ENCODE data around the gene SH3BP4.

DNA sequence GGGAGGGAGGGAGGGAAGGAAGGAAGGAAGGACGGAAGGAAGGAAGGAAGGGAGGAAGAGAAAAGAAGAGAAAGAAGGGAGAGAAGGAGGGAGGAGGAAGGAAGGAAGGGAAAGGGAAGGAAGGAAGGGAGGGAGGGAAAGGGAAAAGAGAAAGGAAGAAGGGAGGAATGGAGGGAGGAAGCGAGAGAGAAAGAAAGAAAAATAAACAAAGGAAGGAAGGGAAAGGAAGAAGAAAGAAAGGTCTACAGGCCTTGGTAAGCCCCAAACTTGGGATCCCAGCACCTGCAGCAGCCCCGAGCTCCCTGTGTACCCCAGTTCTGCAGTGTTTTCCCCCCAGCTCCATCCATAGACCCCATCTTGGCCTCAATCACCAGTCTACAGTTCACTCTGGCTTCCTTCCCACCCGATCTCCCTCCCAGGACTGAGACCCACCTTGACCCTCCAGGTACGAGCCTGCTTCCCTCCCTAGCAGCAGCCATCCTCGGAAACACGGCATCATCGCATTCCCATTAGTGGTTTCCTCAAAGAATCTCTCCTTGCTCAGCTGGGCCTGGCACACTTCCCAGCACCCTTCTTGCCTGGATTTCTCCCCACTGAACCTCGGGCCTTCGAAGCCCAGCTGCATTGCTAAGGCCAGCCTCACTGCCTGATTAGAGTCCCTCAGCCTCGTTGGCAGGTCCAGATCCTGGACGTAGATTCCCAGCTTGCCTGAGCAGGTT is 46.1 kb upstream of the SH3BP4 start:
- TF ChIP-seq, protein P1, sequence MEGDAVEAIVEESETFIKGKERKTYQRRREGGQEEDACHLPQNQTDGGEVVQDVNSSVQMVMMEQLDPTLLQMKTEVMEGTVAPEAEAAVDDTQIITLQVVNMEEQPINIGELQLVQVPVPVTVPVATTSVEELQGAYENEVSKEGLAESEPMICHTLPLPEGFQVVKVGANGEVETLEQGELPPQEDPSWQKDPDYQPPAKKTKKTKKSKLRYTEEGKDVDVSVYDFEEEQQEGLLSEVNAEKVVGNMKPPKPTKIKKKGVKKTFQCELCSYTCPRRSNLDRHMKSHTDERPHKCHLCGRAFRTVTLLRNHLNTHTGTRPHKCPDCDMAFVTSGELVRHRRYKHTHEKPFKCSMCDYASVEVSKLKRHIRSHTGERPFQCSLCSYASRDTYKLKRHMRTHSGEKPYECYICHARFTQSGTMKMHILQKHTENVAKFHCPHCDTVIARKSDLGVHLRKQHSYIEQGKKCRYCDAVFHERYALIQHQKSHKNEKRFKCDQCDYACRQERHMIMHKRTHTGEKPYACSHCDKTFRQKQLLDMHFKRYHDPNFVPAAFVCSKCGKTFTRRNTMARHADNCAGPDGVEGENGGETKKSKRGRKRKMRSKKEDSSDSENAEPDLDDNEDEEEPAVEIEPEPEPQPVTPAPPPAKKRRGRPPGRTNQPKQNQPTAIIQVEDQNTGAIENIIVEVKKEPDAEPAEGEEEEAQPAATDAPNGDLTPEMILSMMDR (IDR thresholded peaks at IDR 0.05; ENCODE audit: low read depth, low read length, poor library complexity, severe bottlenecking) = no peak
- TF ChIP-seq EZH2phosphoT487 (IDR thresholded peaks at IDR 0.05; ENCODE audit: borderline replicate concordance, low read length) = no peak
